Right kidney (tissue), 1 donor: ENCODE measurements around the gene CIBAR2.

Experiments used
- DNase-seq: peaks from one replicate; pipeline ENCODE4 v3.0.0-alpha.2; 2016

Gene CIBAR2

DNA sequence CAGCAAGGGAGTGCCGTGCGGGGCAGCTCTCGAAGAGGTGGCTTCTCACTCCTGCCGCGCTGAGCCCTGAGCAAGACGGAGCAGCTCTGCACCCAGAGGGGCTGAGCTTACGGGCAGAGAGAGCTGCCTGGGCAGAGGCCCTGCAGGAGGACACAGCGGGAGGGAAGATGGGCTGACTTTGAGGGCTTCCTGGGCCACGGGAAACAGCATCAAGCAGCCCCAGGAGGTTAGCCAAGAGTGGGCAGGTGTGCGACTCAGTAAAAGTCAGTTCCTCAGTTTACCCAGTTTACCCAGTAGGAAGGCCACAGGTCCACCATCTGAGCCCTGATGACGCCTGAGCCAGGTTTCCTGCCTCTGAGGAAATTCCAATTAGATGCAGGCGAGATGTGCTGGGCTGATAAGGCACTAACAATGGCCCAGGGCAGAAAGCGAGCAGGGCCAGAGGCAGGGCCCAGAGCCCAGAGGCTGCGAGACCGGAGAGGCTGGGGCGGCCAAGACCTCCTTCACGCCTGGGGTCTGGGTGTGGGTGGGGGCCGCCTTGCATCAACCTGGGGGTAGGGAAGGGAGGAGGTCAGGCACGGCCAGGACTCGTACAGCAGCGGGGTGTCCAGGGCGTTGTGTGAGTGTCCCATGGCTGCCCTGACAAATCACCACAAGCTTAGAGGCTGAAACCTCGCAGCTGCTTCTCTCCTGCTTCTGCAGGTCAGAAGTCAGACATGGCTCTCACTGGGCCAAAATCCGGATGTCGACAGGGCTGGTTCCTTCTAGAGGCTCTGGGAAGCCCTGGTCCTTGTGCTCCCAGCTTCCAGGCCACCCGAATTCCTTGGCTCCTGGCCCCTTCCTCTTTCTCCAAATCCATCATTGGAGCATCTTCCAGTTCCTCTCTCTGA lies 32.0 kb upstream of the CIBAR2 start:
- DNase-seq: no peak

DNA sequence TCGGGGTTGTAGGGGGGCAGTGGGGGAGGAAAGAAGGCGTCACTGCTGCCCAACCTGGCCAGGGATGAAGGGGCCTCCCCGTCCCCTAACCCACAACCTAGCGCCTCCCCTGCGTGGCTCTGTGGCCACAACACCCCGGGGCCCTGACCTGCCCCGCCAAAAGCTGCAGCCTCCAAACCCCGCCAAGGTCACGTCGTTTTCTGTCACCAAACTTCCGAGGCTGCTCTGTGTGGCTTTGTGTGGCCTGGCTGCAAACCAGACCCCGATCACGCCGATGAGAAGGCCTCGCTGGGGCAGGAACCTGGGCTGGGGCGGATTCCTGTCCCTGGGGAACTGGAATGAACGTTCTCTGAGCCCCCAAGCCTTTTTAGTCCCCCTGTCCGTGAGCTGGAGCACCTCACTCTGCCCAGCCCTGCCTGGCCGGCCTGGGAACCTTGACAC lies 30.5 kb upstream of the CIBAR2 start:
- DNase-seq: no peak

DNA sequence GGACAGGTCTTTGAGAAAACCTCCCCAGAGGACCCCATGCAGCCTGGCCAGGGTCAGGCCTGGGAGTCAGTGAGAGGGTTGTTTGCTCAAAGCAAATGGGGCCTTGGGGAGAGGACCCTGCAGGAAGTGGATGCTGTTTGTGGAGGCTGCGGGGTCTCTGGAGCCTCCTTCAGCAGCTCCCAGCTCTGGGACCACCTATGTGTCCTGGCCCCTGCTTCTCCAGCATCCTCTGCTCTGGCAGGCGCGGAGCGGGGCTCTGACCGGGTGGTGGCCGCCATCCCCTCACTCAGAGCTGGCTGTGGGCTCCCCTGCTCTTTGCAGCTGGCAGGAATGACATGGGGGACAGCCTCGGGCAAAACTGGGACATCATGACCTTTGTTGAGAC lies 29.8 kb upstream of the CIBAR2 start:
- no peak for DNase-seq

DNA sequence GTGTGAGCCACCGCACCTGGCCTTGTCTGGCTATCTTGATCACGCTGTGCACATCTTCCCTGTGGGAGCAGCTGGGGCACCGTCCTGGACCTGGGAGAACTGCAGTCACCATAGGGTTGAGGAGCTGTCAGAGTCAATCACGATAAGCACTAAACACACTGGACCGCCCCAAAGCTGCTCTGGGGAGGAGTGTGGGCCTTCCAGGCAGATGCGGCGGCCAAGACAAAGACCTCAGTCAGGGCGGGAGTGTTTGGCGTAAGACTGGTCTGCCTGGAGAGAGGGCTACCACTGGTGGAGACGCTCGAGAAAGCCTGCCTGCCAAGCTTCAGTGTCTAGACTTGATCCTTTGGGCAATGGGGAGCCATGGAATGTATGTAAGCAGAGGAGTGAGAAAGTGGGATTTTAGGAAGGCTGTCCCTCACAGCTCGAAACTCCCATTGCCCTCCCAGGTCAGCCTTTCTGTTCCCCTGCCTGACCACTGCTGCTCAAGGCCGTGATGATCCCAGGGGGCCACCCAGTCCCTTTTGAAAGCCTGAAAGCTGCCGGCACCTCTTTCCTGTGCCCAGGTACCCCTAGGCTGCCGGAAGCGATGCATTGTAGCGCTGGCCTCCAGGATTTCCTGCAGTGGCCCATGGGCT lies 29.3 kb upstream of the CIBAR2 start:
- no peak for DNase-seq

GRCh38 chr16:85140455-85141012 lies 28.3 kb upstream of the CIBAR2 start:
- no peak for DNase-seq

DNA sequence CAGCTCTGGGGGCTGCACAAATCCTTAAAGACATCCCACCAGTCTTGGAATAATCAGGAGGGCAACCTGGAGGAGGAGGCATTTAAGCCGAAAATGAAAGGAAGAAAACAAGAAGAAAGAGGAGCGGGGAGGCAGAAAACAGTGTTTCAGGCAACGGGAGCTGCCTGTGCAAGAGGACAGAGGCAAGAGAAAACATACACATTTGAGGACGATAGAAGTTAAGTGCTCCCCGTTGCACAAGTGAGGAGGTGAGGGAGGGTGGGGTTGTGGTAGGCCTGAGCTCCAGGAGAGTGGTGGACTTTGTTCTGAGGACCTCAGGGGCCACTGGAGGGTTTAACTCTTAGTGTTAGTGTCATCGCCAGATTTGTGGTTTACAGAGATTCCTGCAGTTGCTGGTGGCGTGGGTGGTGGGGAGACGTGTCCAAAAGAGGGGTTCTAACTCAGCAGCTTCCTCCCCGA lies 27.6 kb upstream of the CIBAR2 start:
- DNase-seq: no peak

GRCh38 chr16:85138825-85139627 lies 26.8 kb upstream of the CIBAR2 start:
- DNase-seq: no peak

- DNase-seq: no peak
These were observed 26.0 kb upstream of the CIBAR2 start for GRCh38 chr16:85138073-85138824.

DNA sequence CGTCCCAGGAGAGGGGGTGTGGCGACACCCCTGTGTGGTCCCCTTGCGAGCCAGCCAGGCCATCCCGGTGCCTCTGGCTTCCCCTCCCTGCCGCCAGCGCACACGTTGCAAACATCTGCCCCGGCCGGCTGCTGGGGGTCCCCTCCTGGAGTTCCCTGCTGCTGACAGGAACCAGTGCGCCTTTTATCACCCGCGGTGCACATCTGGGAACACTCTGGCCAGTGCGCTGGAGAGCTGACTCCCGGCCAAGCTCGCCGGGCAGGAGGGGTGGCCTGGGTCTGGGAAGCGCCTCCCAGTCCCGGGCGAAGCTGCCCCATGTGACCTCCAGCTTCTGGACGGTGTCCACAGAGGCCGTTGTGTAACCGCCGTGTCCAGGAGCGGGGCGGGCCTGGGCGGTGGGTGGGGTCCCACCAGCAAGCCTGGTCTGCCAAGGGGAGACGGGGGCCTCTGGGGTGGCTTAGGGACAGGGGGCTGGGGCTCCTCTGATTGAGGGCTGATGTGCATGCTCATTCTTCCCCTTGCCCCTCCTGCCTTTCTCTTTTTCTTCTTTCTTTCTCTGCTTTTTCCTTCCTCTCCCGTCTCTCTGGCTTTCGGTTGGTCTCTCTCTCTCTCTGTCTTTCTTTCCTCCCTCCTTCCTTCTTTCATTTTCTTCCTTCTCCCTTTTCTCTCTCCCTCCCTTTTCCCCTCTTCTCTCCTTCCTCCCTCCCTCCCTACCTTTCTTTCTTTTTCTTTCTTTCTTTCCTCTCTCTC lies 25.2 kb upstream of the CIBAR2 start:
- DNase-seq: peak; percentile 71

GRCh38 chr16:85136702-85137322 lies 24.5 kb upstream of the CIBAR2 start:
- DNase-seq: peak; percentile 65

DNA sequence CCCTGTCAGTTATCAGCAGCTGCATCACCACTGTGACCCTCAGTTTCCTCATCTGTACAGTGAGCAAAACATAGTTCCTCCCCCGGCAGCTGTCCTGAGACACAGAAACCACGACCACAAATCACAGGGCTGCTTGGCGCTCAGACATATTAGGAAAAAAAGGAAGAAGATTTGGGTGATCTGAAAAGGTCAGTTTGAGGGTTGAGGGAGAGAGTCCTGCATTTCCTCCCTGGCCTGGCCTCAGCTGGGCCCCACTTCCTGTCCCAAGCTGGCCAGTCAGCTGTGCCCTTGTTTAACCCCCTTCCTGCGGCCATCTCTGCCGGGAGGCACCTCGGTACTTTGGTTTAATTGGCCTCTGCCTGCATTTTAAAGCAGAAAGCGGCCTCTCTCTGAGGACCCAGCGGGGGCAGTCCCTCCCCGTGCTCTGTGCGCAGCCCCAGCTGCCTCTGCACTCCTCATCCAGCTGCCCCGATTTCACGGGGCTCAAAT lies 24.0 kb upstream of the CIBAR2 start:
- no peak for DNase-seq

GRCh38 chr16:85134789-85135142 lies 22.5 kb upstream of the CIBAR2 start:
- DNase-seq: no peak

DNA sequence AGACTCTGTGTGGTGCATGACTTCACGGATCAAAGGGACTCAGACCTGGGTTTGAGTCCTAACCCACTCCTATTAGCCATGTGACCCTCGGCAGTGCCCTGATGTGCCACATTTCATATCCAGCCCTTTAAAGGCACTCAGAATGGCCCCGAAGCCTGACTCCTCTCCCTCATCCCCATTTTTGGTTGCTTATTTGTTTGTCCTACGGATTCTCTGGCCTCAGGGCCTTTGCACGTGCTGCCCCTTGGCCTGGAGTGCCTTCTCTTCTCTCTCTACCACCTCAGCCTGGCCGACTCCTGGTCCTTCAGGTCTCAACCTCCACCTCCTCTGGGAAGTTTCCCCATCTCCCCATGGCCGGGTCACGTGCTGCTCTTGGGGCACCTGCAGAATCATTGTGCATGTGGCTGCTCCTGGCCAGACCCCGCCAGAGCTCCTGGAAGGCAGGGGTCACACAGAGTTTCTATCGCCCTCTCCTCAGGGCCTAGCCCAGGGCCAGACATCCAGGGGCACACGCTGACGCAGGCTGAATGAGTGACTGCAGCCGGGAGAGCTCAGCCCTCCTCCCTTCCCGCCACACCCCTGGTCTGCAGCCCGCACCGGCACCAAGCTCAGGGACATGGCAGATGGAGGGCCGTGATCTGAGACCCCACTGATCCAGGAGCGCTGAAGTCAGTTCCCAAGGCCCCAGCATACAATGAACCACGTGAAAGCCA lies 22.0 kb upstream of the CIBAR2 start:
- DNase-seq: no peak

DNA sequence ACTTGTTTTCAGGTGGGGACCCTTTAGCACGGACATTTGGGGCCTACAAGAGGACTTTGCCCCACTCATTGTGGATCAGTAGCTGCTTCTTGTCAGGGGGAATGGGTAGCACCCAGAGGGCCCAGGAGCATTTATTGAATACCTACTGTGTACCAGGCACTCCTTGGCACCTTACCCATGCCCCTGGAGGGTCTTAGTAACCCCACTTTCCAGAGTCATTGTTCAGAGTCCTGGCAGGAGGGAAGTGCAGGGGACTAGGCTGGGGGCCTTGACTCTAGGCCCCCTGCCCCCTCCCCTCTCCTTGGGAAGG lies 21.0 kb upstream of the CIBAR2 start:
- DNase-seq: no peak

- no peak for DNase-seq
These were observed 20.4 kb upstream of the CIBAR2 start for GRCh38 chr16:85132456-85133289.

DNA sequence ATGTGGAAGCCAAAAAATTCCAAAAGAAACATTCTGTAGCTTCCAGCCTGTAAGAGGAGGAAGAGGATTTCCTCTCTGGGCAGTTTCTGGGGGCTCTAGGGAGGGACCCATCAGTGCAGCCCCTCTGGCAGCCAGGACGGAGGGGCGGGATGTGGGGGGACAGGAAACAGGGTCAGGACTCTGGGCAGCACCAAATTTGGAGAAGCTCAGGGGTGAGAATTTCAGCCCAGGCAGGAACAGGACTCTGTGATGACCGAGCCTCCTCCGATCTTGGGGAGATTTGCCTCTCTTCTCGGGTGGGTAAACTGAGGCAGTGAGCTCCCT lies 18.4 kb upstream of the CIBAR2 start:
- no peak for DNase-seq

- peak; percentile 54 for DNase-seq
These were observed 17.8 kb upstream of the CIBAR2 start for GRCh38 chr16:85129876-85130704.
